ENCODE measurements around the gene MARCO. TPM values are rescaled to one million over a fixed set of nuclear protein-coding genes. Genes with fewer than 3 reads are reported as not detected.
"Not testable (repeated sequence)": the region's sequence is repeated elsewhere in the genome, so short reads cannot be mapped to it uniquely, and the experiment has no call there.

Gene MARCO
- polyA plus RNA-seq, 1 donor: 1.4 TPM

GRCh38 chr2:118925981-118926380 is 16.0 kb upstream of the MARCO start:
- DNase-seq (ENCODE audit: low read depth): no peak

- no peak for DNase-seq (ENCODE audit: low read depth)
Measured at GRCh38 chr2:118929059-118929458, 12.9 kb upstream of the MARCO start.

GRCh38 chr2:118932949-118933348 is 9.0 kb upstream of the MARCO start:
- no peak for DNase-seq (ENCODE audit: low read depth)

GRCh38 chr2:118936306-118936705 is 5.7 kb upstream of the MARCO start:
- DNase-seq (ENCODE audit: low read depth): no peak

GRCh38 chr2:118936936-118937335 is 5.1 kb upstream of the MARCO start:
- no peak for DNase-seq (ENCODE audit: low read depth)

- no peak for DNase-seq (ENCODE audit: low read depth)
Measured at GRCh38 chr2:118937817-118938216, 4.2 kb upstream of the MARCO start.

- DNase-seq (ENCODE audit: low read depth): no peak
Measured at GRCh38 chr2:118939994-118940393, 2.0 kb upstream of the MARCO start.

- no peak for DNase-seq (ENCODE audit: low read depth)
Measured at GRCh38 chr2:118940486-118941120, 1.4 kb upstream of the MARCO start.

- DNase-seq (ENCODE audit: low read depth): no peak
Measured at GRCh38 chr2:118943286-118943685, 1.3 kb downstream of the MARCO start.

- no peak for DNase-seq (ENCODE audit: low read depth)
Measured at GRCh38 chr2:118945881-118946280, 3.9 kb downstream of the MARCO start.

GRCh38 chr2:118948266-118948665 is 6.3 kb downstream of the MARCO start:
- DNase-seq (ENCODE audit: low read depth): not testable (repeated sequence)

GRCh38 chr2:118954297-118955060 is 12.5 kb downstream of the MARCO start:
- DNase-seq (ENCODE audit: low read depth): no peak

- DNase-seq (ENCODE audit: low read depth): no peak
Measured at GRCh38 chr2:118965737-118966136, 23.7 kb downstream of the MARCO start.

GRCh38 chr2:118967124-118967880 is 25.3 kb downstream of the MARCO start:
- no peak for DNase-seq (ENCODE audit: low read depth)

- no peak for DNase-seq (ENCODE audit: low read depth)
Measured at GRCh38 chr2:118968042-118968441, 26.0 kb downstream of the MARCO start.

- DNase-seq (ENCODE audit: low read depth): no peak
Measured at GRCh38 chr2:118968961-118969733, 27.2 kb downstream of the MARCO start.

GRCh38 chr2:118969734-118970395 is 27.9 kb downstream of the MARCO start:
- DNase-seq (ENCODE audit: low read depth): no peak

- DNase-seq (ENCODE audit: low read depth): no peak
Measured at GRCh38 chr2:118970396-118971135, 28.6 kb downstream of the MARCO start.

GRCh38 chr2:118971245-118972122 is 29.5 kb downstream of the MARCO start:
- DNase-seq (ENCODE audit: low read depth): no peak

- DNase-seq (ENCODE audit: low read depth): no peak
Measured at GRCh38 chr2:118973542-118973951, 31.6 kb downstream of the MARCO start.
